A673 (cell line): ENCODE measurements around the gene MAGI1. TPM values are rescaled to one million over a fixed set of nuclear protein-coding genes. Genes with fewer than 3 reads are reported as not detected.
"Not testable (repeated sequence)": the region's sequence is repeated elsewhere in the genome, so short reads cannot be mapped to it uniquely, and the experiment has no call there.

Experiments used
- BruUV-seq: library from RNA; stranded (reverse); fragments of 400-500 nt; replicated peaks from 2 replicates; lab custom pipeline; 2021; lab: Mats Ljungman, UMichigan
- CTCF ChIA-PET: fragments of 300-600 bp; sonication (Branson Sonifier 250); formaldehyde crosslinking; loops from one replicate; lab custom pipeline; 2022; ENCODE audit warnings: antibody characterized with exemption; lab: Charles Lee
- POLR2A ChIA-PET: fragments of 300-600 bp; sonication (Branson Sonifier 250); formaldehyde crosslinking; loops from one replicate; lab custom pipeline; 2022; ENCODE audit warnings: antibody characterized with exemption; ENCODE audit not compliant: low non-redundant PET; lab: Charles Lee
- DNase-seq: peaks from one replicate; pipeline ENCODE4 v3.0.0-alpha.2; 2015; ENCODE audit warnings: low spot score
- H3K27ac ChIP-seq: fragments of 200-600 bp; sonication (generic); 2 replicates; pipeline ENCODE4 v1.5.1; 2016; ENCODE audit warnings: mixed run types, low read depth, mild to moderate bottlenecking, mixed read lengths, antibody characterized with exemption, low read length; ENCODE audit not compliant: poor library complexity, severe bottlenecking
- H3K27me3 ChIP-seq: fragments of 200-600 bp; sonication (generic); replicated peaks from 2 replicates; pipeline ENCODE4 v1.6.1; 2017; ENCODE audit warnings: mixed run types, low read depth, mild to moderate bottlenecking, mixed read lengths, antibody characterized with exemption, low read length; ENCODE audit not compliant: insufficient read depth, poor library complexity
- H3K36me3 ChIP-seq: fragments of 200-600 bp; sonication (generic); 2 replicates; pipeline ENCODE4 v1.6.1; 2016; ENCODE audit warnings: mixed run types, mild to moderate bottlenecking, mixed read lengths, antibody characterized with exemption, low read length; ENCODE audit not compliant: insufficient read depth, poor library complexity, severe bottlenecking
- H3K4me1 ChIP-seq: fragments of 200-600 bp; sonication (generic); 2 replicates; pipeline ENCODE4 v1.6.1; 2017; ENCODE audit warnings: mixed run types, mild to moderate bottlenecking, mixed read lengths, antibody characterized with exemption, low read length; ENCODE audit not compliant: insufficient read depth, poor library complexity, severe bottlenecking
- H3K4me3 ChIP-seq: fragments of 200-600 bp; sonication (generic); 2 replicates; pipeline ENCODE4 v1.5.1; 2016; ENCODE audit warnings: low read depth, mixed run types, mild to moderate bottlenecking, mixed read lengths, low read length; ENCODE audit not compliant: poor library complexity, severe bottlenecking
- H3K9me3 ChIP-seq: fragments of 200-600 bp; sonication (generic); 2 replicates; pipeline ENCODE4 v1.6.1; 2016; ENCODE audit warnings: mixed run types, low read depth, mild to moderate bottlenecking, mixed read lengths, antibody characterized with exemption, low read length; ENCODE audit not compliant: poor library complexity, severe bottlenecking
- CTCF ChIP-seq: fragments of 300-800, 200-600 bp; sonication (generic); conservative IDR thresholded peaks from 2 replicates; pipeline ENCODE4 v1.5.1; 2017; ENCODE audit warnings: low read depth, mild to moderate bottlenecking, antibody characterized with exemption, low read length, moderate library complexity, mixed read lengths
- EZH2 ChIP-seq: fragments of 200-600 bp; sonication (generic); IDR thresholded peaks from 2 replicates; pipeline ENCODE4 v1.6.1; 2017; ENCODE audit warnings: borderline replicate concordance, low read depth, mild to moderate bottlenecking, mixed read lengths, antibody characterized with exemption, low read length; ENCODE audit not compliant: poor library complexity, severe bottlenecking
- intact Hi-C: fragments of 100-400 bp; cut with micrococcal nuclease; formaldehyde crosslinking; loops from one replicate; pipeline ENCODE4 v1.10.0; 2022; ENCODE audit not compliant: unreplicated experiment
- total RNA-seq: library from RNA; stranded (reverse); gene quantifications from 2 replicates; pipeline ENCODE4 v1.2.3, GENCODE V29; 2021

Gene MAGI1
- total RNA-seq, 1 experiment from 2014 or later = 30.5 TPM

- Histone ChIP-seq H3K4me3 (no peak overlapping the region), H3K4me1 (no peaks in the 10 kb centered on the region), H3K27ac (no peak overlapping the region), H3K36me3 (no peaks in the 10 kb centered on the region), H3K9me3 (no peaks in the 10 kb centered on the region), H3K27me3 (no peaks in the 10 kb centered on the region)
- ChIA-PET POLR2A (no interaction called here), CTCF (no interaction called here)
- no peak for DNase-seq
- BruUV-seq = no TSS peak
- no peak for TF ChIP-seq CTCF
- no peak for TF ChIP-seq EZH2
- intact Hi-C loops = no loop called here
Observed at GRCh38 chr3:65521032-65521431, 517.7 kb downstream of the MAGI1 start.

GRCh38 chr3:65516998-65517397 lies 521.7 kb downstream of the MAGI1 start:
- Histone ChIP-seq H3K27me3 (no peaks in the 10 kb centered on the region), H3K4me3 (no peak overlapping the region), H3K36me3 (no peaks in the 10 kb centered on the region), H3K27ac (no peak overlapping the region), H3K9me3 (no peaks in the 10 kb centered on the region), H3K4me1 (no peaks in the 10 kb centered on the region)
- ChIA-PET POLR2A (no interaction called here), CTCF (no interaction called here)
- intact Hi-C loops = no loop called here
- DNase-seq = no peak
- BruUV-seq = no TSS peak
- no peak for TF ChIP-seq CTCF
- TF ChIP-seq EZH2 = no peak

GRCh38 chr3:65514317-65514716 lies 524.4 kb downstream of the MAGI1 start:
- H3K36me3 ChIP-seq, H3K27ac ChIP-seq, intact Hi-C loops, H3K4me3 ChIP-seq, H3K9me3 ChIP-seq, H3K4me1 ChIP-seq, POLR2A ChIA-PET, CTCF ChIA-PET, DNase-seq, H3K27me3 ChIP-seq, BruUV-seq: not testable (repeated sequence)

- CTCF ChIA-PET, BruUV-seq, H3K27ac ChIP-seq, H3K36me3 ChIP-seq, intact Hi-C loops, H3K4me3 ChIP-seq, H3K27me3 ChIP-seq, POLR2A ChIA-PET, H3K4me1 ChIP-seq, DNase-seq, H3K9me3 ChIP-seq: not testable (repeated sequence)
Observed at GRCh38 chr3:65509423-65509794, 529.3 kb downstream of the MAGI1 start.
